Lower leg skin (tissue), 3 donors: ENCODE data around the gene A4GALT.

Experiments used
- CTCF ChIP-seq, 3 donors: fragments of 450-650 bp; IDR thresholded peaks; one replicate each; pipeline ENCODE4 v1.5.1; 2016; ENCODE audit warnings: antibody characterized with exemption in 3 of 3, mild to moderate bottlenecking in 3 of 3, moderate library complexity in 2 of 3
- POLR2A ChIP-seq, 2 donors: fragments of 450-650 bp; IDR thresholded peaks; one replicate each; pipeline ENCODE4 v1.6.1; 2016 to 2017; ENCODE audit warnings: antibody characterized with exemption in 2 of 2, mild to moderate bottlenecking in 1 of 2, moderate library complexity in 1 of 2

- TF ChIP-seq POLR2A (IDR thresholded peaks at IDR 0.05) (no peak), CTCF (IDR thresholded peaks at IDR 0.05) (no peak)
Observed at GRCh38 chr22:42763965-42764480, 43.4 kb upstream of the A4GALT start.
